Kidney glomerular epithelial cell (primary cell): ENCODE measurements around the gene ZNF609.

Experiments used
- DNase-seq: peaks from one replicate; lab custom pipeline; 2025; lab: John Stamatoyannopoulos, UW

Gene ZNF609

GRCh38 chr15:64651601-64652191 is 191.3 kb downstream of the ZNF609 start:
- DNase-seq: peak; percentile 38

DNA sequence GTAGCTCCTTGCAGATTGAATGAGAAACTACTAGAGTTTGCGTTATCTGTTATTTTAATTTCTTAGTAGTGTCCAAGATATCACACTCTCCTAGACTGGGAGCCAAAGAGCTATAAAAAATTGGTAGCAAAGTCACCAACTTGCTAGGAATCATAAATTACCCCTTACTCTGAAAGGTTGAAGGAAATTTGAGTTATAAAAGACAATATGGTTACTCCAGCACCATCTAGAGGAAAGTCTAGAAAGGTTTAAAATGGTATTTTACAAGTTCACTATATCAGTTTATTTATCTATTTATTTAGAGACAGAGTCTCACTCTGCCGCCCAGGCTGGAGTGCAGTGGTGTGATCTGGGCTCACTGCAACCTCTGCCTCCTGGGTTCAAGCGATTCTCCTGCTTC is 193.4 kb downstream of the ZNF609 start:
- no peak for DNase-seq

DNA sequence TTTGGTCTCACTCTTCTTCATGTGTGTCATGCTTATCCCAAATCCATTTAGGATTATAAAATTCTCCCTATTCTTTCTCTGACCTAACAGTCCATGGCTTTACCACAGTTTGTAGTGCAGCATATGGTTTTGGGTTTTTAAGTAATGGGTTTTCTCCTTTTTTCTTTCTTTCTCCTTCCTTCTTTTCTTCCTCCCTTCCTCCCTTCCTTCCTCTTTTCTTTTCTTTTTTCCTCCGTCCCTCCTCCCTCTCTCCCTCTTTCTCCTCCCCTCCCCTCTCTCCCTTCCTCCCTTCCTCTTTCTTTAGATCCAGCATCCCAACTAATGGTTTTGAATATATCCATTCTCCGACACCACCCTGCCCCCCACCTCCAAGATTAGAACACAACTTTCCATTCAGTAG is 196.1 kb downstream of the ZNF609 start:
- DNase-seq: no peak

GRCh38 chr15:64665179-64665578 is 204.8 kb downstream of the ZNF609 start:
- DNase-seq: peak; percentile 37

- DNase-seq: peak; percentile 69
Observed at GRCh38 chr15:64667736-64668161, 207.4 kb downstream of the ZNF609 start.

GRCh38 chr15:64673866-64674265 is 213.5 kb downstream of the ZNF609 start:
- DNase-seq: no peak

GRCh38 chr15:64678126-64678819 is 217.9 kb downstream of the ZNF609 start:
- no peak for DNase-seq

- DNase-seq: no peak
Observed at GRCh38 chr15:64680097-64680496, 219.7 kb downstream of the ZNF609 start.

DNA sequence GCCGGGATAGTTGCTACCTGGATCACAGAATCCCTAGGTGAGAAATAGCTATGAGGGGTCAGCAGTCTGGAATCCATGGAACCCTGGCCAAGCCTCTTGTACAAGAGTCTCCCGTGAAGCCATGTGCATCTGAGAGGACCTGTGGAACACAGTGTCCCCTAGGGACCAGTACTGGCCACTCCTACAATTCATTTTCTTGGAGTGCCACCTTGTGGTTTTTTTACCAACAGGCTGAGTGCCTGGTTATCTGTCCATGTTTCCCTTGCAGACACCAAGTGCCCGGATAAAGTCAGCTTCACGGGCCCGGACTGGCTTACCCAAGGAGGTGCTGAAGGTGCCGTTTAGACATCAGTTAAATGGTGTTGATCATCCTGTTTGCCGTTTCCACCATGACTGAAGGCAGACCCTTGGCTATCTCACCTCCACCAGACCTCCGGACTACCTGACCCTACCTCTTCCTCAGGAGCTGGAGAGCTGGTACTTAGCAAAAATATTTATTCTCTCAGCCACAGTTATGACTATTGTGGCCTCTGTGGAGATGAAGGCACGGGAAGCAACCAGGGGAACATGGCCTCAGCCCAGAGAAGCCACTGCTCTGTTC is 221.1 kb downstream of the ZNF609 start:
- peak; percentile 41 for DNase-seq

GRCh38 chr15:64682255-64682654 is 221.9 kb downstream of the ZNF609 start:
- DNase-seq: no peak

DNA sequence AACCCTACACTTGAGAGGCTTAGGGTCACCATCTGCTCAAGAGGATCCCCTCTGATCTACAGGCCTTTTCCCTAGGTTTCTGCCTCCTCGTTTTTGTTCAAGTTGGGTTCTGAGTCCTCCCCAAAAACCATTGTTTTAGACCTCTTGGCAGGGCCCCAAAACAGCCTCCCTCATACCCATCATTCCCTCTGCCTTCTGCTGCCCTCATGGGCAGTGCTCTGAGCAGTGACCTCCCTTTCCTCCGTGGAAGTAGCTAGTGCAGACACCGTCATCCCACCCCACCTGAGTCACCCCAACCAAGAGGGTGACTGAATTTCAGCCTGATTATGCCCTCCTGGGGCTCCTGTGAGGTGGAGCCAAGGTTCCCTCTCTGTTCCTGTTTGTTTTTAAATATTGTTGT is 223.0 kb downstream of the ZNF609 start:
- DNase-seq: no peak

DNA sequence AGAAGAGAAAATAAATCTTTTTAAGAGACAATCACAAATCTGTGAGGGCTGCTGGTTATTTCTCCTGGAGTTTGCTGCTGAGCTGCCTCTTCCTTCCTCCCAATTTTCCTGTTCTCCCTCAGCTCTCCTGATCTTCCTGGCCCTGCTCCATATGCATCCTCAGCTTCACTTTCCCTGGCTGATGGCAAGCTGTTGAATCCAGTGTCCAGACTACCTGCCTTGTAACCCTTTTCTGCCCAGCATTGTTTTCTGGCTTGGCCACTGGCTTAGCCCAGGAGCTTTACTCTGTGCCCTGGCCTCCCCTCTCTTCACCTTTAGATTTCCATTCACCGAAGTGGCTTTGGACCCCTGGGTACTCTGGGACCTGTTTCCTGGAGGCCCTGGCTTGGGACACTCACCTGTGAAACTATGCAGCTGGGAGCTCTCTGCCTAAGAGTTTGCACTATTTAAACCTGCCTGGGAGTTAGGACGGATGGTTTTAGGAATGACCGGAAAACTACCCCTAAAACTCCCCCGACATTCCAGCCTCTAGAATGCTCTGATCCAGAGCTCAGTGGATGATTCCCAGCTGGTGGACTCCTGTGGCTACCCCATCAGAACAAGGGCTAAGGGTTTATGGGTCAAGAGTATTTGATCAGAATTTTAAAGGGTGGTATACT is 225.0 kb downstream of the ZNF609 start:
- no peak for DNase-seq

- DNase-seq: peak; percentile 58
Observed at GRCh38 chr15:64686130-64686735, 225.9 kb downstream of the ZNF609 start.

- no peak for DNase-seq
Observed at GRCh38 chr15:64687172-64687571, 226.8 kb downstream of the ZNF609 start.

DNA sequence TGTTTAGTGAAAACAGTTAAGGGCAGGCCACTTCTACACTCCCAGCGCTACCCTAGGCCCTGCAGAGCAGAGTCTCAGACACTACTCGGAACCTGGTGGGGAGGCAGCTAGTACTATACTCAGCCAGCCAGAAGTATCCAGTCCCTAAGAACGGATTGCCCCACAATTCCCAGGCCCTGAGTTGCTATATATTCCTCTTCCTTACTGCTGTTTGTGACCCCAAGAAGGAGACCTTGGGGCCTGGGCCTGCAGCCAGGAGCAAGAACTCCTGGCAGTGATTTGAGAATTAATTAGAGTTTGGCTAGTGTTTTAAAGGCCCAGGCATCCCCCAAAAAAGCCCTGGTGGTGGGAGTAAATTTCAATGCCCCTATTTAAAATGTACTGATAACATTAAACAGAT is 227.3 kb downstream of the ZNF609 start:
- DNase-seq: no peak

DNA sequence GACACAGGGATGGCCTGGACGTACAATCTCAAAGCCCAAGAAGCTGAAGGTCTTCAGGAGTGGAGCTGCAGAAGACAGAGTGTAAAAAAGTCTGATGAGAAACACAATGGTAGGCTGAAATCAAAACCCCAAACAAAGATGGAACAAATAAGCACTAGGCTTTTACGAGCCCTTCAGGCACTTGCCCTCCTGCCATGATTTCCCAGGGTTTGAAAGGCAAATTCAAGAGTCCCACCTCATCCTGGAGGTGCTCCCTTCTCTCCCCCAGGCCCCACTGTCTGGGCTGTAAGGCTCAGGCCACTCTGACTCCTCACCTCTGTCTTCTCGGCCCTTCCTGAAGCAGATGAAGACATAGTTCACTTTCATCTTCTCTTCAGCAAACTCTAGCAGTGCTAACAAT is 228.4 kb downstream of the ZNF609 start:
- no peak for DNase-seq

- DNase-seq: no peak
Observed at GRCh38 chr15:64690008-64690407, 229.6 kb downstream of the ZNF609 start.

GRCh38 chr15:64690578-64691296 is 230.4 kb downstream of the ZNF609 start:
- DNase-seq: no peak

GRCh38 chr15:64691896-64692565 is 231.7 kb downstream of the ZNF609 start:
- no peak for DNase-seq

GRCh38 chr15:64693134-64693533 is 232.8 kb downstream of the ZNF609 start:
- DNase-seq: peak; percentile 22

DNA sequence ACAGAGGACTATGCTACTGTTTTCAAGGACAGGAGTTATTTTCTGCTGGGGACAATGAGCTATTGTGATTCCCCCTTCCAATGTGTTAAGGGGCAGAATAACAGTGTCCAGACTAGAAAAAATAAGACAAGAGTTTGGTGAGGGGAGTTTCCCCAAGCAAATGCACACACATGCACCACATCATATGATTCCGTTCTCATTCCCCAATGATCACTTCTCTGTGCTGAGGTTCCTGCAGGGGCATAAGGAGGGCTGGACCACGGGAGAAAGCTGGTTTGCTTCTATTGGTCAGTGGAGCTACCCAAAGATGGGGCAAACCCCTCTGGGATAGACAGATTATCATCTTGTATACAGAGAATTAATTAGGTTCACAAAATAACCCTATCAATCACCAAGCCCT is 234.4 kb downstream of the ZNF609 start:
- DNase-seq: no peak
